HuH-7 (cell line): Measurements from ENCODE around the gene SMIM20.

Experiments used
- DNase-seq: peaks from one replicate; pipeline ENCODE4 v3.0.0; 2011; ENCODE audit warnings: low spot score

Gene SMIM20

DNA sequence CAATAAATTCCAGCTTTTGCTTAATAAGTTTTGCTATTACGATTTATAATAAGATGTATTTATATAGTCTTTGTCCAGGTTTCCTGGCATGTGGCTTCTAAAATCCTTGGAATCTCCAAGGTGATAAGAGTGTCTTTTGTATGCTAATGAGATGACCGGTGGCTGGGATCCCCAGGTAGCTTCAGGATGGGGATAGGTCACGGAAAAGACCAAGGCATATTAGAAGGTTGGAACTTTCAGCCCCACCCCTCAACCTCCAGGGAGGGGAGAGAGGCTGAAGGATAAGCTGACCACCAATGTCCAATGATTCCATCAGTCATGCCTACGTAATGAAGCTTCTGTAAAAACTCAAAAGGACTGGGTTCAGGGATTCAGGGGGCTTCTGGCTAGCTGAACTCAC, 41.7 kb downstream of the SMIM20 start:
- no peak for DNase-seq

DNA sequence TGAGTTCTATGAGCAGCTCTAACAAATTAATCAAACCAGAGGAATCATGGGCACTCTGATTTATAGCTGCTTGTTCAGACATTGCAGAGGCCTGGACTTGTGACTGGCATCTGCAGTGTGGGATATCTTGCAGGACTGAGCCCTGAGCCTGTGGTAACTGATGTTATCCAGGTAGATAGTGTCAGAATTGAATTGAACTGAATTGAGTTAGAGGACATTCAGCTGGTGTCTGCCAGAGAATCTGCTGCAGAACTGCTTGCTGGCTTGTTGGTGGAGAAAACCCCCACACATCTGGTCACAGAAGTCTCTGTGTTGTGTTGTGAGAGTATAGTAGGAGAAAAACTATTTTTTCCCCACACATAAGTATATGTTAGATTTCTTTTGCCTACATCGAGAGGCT, 42.2 kb downstream of the SMIM20 start:
- no peak for DNase-seq

DNA sequence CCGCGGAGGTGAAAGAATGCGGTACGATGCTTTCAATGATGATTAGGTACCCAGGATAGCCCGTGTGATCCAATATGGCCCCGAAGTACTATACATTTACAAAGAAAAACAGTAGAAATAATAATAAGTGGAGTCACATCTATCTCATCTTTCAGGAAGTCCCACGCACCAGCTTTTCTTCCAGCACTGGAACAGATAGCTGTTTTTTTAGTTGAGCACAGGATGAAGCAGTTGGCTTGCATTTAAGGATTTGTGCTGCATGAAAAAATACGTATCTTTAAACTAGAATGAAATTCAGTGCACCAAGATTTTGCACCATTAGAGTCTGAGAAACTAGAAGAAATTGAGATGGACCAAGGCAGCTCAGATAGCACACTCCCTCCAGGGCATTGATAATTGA, 44.1 kb downstream of the SMIM20 start:
- no peak for DNase-seq

DNA sequence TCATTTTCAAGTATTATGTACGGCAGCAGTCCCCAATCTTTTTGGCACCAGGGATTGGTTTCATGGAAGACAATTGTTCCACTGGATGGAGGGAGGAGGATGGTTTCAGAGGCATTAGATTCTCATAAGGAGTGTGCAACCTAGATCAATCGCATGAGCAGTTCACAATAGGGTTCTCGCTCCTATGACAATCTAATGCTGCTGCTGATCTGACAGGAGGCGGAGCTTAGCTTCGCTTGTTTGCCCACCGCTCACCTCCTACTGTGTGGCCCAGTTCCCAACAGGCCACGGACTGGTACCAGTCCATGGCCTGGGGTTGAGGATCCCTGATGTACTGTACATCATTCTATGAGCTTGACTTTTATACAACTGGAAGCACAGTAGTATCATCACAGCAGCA, 48.4 kb downstream of the SMIM20 start:
- no peak for DNase-seq

DNA sequence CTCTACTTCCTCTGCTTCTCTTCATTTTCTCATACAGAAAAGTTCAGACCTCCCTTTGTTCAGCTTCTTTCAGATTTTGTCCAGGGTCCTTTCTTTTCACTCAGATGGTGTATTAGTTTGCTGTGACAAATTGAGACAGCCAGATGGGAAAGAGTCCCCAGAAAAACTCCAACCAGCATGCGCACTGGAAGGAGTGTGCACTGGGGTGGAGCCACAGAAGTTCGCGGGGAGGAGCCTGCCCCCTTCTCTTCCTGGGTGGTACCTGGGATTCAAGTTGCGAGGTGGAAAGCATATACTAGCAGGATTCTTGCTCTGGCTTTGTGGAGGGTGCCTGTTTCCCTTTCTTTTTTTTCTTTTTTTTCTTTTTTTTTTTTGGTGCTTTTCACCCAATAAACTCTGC, 51.6 kb downstream of the SMIM20 start:
- no peak for DNase-seq

DNA sequence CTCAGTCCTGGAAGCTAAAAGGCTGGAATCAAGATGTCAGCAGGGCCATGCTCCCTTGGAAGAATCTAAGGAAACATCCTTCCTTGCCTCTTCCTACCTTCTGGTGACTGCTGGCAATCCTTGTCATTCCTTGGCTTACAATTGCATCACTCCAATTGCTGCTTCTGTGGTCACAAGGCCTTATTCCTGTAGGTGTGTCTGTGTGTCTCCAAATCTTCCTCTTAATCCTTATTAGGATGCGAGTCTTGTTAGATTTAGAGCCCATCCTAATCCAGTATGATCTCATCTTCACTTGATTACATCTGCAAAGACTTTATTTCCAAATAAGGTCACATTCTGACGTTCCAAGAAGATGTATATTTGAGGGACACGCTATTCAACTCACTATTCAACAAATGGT, 52.2 kb downstream of the SMIM20 start:
- DNase-seq, result no peak

DNA sequence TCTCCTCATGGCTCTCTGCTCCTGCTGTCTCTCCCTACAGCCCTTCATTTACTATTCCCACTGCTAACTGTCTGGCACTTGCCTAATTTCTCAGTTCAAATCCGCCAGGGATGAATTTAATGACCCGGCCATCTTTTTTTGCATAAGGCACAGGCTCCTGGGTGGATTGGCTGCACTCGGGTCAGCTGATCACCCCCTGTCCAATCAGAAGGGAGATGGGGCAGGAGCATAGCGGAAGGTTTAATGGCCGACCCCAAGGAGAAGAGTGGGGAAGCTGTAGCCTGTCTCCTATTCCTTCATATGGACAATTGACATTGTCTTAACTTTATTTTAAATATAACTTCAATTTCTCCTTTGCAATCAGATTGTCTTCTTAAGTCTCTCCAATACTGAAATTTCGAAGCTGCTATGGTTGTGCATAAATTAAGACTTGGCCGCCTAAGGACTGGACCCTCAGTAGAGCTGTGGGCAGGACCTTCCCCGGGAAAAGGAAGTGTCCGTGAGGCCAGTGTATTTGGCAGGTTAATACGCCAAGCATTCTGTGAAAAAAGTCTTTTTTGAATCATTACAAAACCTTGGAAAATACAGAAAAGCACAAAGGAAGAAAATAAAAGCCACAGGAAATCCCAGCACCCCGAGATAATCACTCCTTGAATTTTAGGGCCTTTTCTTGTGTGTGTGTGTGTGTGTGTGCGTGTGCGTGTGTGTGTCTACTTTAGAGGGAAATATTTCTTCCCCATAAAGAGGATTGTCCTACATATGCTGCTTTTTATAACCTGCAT, 55.5 kb downstream of the SMIM20 start:
- no peak for DNase-seq

DNA sequence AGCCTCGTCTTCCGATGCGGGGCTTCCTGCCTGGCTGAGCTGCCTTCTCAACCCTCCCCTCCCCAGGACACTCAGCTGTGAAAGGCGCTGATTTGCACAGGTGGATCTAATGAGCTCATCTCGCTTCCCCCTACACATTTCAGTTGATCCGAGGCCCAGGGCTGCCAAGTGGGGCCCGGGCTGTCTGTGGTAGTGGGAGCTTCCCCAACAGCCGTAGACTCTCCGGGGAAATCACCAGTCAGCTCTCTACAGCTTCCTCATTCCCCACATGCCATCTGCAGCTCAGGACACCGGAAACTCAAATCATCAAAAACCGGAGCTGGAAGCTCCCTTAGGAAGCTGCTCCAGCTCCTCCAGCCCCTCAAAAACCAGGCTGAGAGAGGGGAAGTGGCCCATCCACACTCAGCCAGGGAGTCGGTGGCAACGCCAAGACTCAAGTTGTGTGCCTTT, 56.2 kb downstream of the SMIM20 start:
- peak; percentile 51 for DNase-seq

DNA sequence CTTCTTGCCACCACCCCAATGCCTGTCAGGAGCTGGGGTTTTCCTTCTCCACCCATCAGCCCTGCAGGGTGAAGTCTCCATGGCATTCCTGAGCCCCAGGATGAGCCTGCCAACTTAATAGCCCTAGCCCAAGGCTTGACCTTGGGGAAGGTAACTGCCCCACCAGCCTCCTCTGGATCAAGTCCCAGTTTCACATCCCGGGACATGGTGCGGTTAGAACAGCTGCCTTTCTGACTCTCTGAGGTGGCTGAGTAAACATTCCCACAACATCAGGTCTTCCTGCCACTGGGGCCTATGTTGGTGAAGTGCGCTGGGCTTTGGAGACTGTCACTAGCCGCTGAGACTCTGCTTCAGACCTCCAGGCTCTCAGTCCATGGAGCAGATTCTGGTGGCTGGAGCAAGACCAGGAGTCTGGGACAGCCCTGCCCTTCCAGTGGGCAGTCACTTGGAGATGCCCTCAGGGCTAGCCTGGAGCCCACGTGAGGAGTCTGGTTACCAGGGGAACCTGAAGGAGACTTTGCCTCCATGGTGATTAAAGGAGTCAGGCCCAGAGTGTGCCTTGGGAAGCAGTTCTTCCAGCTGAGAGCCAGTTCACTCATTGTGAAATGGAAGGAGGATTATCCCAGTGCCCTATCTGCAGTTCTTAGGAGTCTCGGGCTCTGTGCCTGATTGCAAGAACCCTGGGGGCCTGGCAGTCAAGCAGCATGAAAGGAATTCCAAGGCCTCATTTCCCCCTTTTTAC, 56.8 kb downstream of the SMIM20 start:
- peak; percentile 43 for DNase-seq

DNA sequence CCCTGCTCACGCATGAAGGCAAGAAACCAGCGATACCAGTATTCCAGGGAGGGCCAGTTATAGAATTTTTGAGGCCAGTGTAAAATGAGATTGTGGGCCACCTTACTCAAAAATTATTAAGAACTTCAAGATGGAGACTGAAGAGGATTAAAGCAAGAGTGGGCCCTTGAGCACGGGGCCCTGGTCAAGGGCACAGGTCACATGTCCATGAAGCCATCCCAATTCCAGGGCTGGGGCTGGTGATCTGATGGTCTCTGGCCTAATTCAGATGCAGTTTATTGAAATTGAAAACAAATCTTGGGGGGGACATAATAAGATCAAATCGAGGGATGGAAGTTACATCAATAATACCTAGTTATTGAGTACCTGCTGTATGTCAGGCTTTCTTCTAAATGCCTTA, 58.3 kb downstream of the SMIM20 start:
- DNase-seq, result no peak

DNA sequence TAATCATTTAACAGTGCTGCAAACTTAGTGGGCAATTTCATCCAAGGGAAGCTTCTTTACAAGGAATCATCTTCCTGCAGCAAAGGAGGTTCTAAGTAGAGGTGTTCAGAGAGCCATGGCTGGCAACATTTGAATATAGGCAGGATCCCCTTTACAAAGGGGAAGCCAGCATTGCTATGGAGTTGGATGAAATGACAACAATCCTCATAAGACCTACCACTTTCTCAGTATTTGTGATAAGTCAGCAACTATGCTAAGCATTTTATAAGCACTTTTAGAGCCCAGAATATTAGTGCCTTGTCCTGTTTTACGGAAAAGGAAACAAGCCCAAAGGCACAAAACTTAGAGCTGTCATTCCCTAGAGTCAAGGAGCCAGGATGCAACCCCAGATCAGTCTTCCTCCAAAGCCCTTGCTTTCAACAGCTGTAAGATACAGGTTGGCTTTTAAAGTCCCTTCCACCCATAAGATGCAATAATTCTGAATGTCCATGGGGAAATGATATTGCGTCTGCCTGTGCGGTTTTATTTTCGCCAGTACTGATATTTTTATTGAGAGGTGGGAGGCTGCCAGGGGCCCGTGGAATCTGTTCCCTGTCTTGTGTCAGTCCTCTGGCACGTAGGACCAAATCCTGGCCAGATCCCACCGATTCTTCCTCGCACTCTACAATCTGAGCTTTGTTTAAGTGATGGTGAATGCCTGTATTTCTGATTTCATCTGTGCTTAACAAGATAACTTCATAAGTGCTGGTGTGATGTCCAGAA, 59.1 kb downstream of the SMIM20 start:
- no peak for DNase-seq

DNA sequence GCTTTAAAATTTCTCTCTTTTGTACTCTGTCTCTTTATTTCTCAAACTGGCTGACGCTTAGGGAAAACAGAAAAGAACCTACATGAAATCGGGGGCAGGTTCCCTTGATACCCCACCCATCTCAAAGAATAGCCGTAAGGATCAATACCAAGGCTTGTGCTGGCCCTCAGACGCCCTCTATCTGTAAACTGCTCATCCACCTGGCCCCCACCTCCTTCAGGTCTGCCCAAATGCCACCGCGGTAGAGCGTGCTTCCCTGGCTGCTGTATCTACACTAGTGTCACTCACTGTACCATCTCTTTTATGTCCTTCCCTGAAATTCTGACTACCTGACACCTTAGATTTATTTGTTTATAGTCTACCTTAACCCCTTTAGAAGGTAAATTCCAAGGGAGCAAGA, 62.8 kb downstream of the SMIM20 start:
- no peak for DNase-seq

DNA sequence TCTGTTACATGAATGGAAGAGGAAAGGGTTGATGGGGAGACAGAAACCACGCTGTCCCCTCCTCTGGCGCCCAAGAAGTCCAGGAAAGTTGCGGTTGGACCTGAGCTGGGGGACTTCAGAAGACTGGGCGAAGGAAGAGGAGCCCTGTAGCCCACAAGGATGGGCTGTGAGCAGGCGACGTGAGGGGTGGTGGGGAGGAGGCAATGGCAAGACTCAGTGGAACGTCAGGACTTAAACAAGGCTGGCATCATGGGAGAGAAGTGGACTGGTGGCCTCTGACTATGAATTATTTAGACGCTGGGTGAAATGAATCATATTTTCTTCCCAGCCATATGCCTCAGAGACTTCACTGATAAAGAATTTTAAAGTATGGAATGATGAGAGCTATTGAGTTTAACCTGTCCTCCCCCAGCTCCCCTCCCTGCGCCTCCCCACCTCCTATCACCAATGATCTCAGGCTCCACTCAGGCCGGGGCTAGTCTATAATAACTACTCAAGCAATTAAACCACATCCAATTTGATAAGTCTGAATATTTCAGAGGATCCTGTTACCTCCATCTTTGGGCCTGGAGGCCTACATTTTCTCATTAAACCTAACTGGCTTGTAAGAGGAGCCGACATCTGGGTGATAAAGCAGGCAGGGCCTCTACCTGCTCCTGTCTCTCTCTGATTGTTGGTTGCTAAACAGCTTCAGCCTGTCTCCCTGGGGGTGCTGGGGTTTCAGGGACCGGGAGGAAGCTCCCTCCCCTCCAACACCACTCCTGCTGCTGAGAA, 63.6 kb downstream of the SMIM20 start:
- no peak for DNase-seq

DNA sequence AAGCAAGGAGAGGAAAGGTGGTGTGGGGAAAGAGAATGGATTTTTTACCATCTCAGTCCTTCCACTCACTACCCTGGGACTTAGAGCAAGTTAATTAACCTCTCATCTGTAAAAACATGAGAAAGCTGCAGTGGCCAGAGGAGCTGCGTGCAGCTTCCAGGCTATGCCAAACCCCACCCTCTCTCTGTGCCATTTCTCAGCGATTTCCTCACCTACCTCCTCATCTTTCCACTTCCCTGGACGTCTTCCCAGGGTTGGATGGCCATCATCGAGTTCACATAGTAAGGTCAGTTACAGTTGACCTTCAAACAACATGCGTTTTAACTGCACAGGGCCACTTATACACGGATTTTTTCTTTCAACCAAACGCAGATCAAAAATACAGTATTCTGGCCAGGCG, 64.3 kb downstream of the SMIM20 start:
- no peak for DNase-seq
